ENCODE data around the gene DCAF12.

GRCh38 chr9:34086864-34087263 lies 39.6 kb downstream of the DCAF12 start:
- TF ChIP-seq POLR2AphosphoS5 (IDR thresholded peaks at IDR 0.05) (no peak), CTCF (IDR thresholded peaks at IDR 0.05; ENCODE audit: poor library complexity, severe bottlenecking) (no peak), RAD21 (conservative IDR thresholded peaks at IDR 0.05) (no peak), EZH2 (IDR thresholded peaks at IDR 0.05; ENCODE audit: borderline replicate concordance, insufficient read depth, low read length, poor library complexity, severe bottlenecking) (no peak), MXI1 (conservative IDR thresholded peaks at IDR 0.05; ENCODE audit: poor library complexity, severe bottlenecking) (no peak), TAF1 (IDR thresholded peaks at IDR 0.05; ENCODE audit: low read depth) (no peak), EP300 (conservative IDR thresholded peaks at IDR 0.05; ENCODE audit: poor library complexity, severe bottlenecking) (no peak)
- TF ChIP-seq, protein P1, sequence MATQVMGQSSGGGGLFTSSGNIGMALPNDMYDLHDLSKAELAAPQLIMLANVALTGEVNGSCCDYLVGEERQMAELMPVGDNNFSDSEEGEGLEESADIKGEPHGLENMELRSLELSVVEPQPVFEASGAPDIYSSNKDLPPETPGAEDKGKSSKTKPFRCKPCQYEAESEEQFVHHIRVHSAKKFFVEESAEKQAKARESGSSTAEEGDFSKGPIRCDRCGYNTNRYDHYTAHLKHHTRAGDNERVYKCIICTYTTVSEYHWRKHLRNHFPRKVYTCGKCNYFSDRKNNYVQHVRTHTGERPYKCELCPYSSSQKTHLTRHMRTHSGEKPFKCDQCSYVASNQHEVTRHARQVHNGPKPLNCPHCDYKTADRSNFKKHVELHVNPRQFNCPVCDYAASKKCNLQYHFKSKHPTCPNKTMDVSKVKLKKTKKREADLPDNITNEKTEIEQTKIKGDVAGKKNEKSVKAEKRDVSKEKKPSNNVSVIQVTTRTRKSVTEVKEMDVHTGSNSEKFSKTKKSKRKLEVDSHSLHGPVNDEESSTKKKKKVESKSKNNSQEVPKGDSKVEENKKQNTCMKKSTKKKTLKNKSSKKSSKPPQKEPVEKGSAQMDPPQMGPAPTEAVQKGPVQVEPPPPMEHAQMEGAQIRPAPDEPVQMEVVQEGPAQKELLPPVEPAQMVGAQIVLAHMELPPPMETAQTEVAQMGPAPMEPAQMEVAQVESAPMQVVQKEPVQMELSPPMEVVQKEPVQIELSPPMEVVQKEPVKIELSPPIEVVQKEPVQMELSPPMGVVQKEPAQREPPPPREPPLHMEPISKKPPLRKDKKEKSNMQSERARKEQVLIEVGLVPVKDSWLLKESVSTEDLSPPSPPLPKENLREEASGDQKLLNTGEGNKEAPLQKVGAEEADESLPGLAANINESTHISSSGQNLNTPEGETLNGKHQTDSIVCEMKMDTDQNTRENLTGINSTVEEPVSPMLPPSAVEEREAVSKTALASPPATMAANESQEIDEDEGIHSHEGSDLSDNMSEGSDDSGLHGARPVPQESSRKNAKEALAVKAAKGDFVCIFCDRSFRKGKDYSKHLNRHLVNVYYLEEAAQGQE (IDR thresholded peaks at IDR 0.05; ENCODE audit: borderline replicate concordance), result no peak

Data from neural cell (in vitro differentiated cells).